Peyer's patch (tissue), 4 donors: ENCODE data around the gene CD79A.

Source experiments
- POLR2A ChIP-seq, 2 donors: fragments of 450-650 bp; IDR thresholded peaks; one replicate each; pipeline ENCODE4 v1.5.1; 2017; ENCODE audit warnings: antibody characterized with exemption in 2 of 2, mild to moderate bottlenecking in 2 of 2, moderate library complexity in 2 of 2
- TF ChIP-seq, protein P1 (sequence below), 6 experiments: fragments of 450-650 bp in 4 of 6; fragments of 200-600 bp in 2 of 6; sonication (generic) in 1 of 6; IDR thresholded peaks; one replicate each; pipeline ENCODE4 v1.5.1; 2017 to 2019; ENCODE audit warnings: antibody characterized with exemption in 6 of 6, mild to moderate bottlenecking in 3 of 6, moderate library complexity in 1 of 6

DNA sequence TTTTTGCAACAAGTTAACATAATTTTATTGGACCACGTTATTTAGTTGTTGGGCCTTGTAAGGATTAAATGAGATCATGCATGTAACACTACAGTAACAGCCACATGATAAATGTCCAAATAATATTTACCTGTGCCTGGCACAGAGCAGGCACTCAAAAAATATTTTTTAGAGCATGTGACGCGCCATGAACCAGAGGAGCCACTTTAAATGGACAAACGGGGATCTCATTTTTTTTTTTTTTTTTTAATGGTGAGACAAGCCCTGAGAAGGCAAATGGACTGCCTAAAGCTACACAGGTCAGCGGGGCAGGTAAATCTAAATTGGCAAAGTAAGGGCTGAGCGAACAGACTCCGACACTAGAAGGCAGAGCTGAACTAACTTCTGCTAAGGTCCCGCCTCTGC lies 17.9 kb upstream of the CD79A start:
- TF ChIP-seq, protein P1, sequence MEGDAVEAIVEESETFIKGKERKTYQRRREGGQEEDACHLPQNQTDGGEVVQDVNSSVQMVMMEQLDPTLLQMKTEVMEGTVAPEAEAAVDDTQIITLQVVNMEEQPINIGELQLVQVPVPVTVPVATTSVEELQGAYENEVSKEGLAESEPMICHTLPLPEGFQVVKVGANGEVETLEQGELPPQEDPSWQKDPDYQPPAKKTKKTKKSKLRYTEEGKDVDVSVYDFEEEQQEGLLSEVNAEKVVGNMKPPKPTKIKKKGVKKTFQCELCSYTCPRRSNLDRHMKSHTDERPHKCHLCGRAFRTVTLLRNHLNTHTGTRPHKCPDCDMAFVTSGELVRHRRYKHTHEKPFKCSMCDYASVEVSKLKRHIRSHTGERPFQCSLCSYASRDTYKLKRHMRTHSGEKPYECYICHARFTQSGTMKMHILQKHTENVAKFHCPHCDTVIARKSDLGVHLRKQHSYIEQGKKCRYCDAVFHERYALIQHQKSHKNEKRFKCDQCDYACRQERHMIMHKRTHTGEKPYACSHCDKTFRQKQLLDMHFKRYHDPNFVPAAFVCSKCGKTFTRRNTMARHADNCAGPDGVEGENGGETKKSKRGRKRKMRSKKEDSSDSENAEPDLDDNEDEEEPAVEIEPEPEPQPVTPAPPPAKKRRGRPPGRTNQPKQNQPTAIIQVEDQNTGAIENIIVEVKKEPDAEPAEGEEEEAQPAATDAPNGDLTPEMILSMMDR (IDR thresholded peaks at IDR 0.05): no peak
- no peak for TF ChIP-seq POLR2A (IDR thresholded peaks at IDR 0.05)
